ENCODE measurements around the gene NPDC1.
A peak's percentile ranks its signal among the peaks of the same experiment; 100 is the strongest.

The NPDC1 gene

GRCh38 chr9:136996361-136997292 is 49.4 kb downstream of the NPDC1 start, which contains the start of gene CLIC3:
CLIC3 (minus strand) TSS chr9:136996568; CDS start chr9:136996543, 25 bp downstream.
- Histone ChIP-seq H3K27me3 (ENCODE audit: control insufficient read depth in 1 of 2, insufficient read depth in 1 of 2, low read length in 2 of 2) (peaks cover 0 to 5% of the 10 kb centered on the region in 2 experiments), H3K4me3 (ENCODE audit: insufficient read depth in 1 of 2, low read depth in 1 of 2, low read length in 2 of 2) (peak within 1 kb of the TSS in 1 of 2 experiments; percentile 47), H2AK5ac (ENCODE audit: low read length, severe bottlenecking) (peak within 1 kb of the TSS; percentile 47), H3K79me1 (replicated peaks; ENCODE audit: low read length, poor library complexity, severe bottlenecking) (peaks cover 15% of the 10 kb centered on the region), H3K27ac (ENCODE audit: low read length, poor library complexity, severe bottlenecking) (no peak within 1 kb of the TSS), H3K4me2 (ENCODE audit: low read length, poor library complexity, severe bottlenecking) (peak within 1 kb of the TSS; percentile 71), H4K91ac (ENCODE audit: low read length) (peak within 1 kb of the TSS; percentile 57), H3K9me3 (ENCODE audit: control insufficient read depth, low read length) (no peaks in the 10 kb centered on the region), H3K4ac (ENCODE audit: low read depth in 1 of 2, low read length in 2 of 2) (peak within 1 kb of the TSS; percentile 32 to 61), H4K8ac (ENCODE audit: low read length) (peak within 1 kb of the TSS; percentile 59), H2BK15ac (ENCODE audit: low read depth, poor library complexity, severe bottlenecking) (peak within 1 kb of the TSS; percentile 60), H2BK12ac (ENCODE audit: low read length in 2 of 2) (peak within 1 kb of the TSS; percentile 20 to 95), H3K18ac (ENCODE audit: low read depth in 1 of 2, low read length in 2 of 2) (peak within 1 kb of the TSS; percentile 34 to 40), H2AFZ (ENCODE audit: low read depth, low read length) (no peak within 1 kb of the TSS), H3K4me1 (ENCODE audit: control insufficient read depth, insufficient read depth, low read depth, low read length) (peaks cover 60% of the 10 kb centered on the region), H2BK120ac (ENCODE audit: low read depth, low read length) (no peak within 1 kb of the TSS), H3K14ac (ENCODE audit: low read length in 2 of 2) (peak within 1 kb of the TSS in 1 of 2 experiments; percentile 79), H3K36me3 (ENCODE audit: control insufficient read depth in 1 of 2, insufficient read depth in 2 of 2, low read depth in 1 of 2, low read length in 2 of 2) (peaks cover 0 to 28% of the 10 kb centered on the region in 2 experiments), H3K23ac (ENCODE audit: low read length in 2 of 2) (peak within 1 kb of the TSS in 1 of 2 experiments; percentile 46), H3K9ac (ENCODE audit: low read length) (no peak within 1 kb of the TSS), H2BK5ac (ENCODE audit: low read depth, low read length, poor library complexity, severe bottlenecking) (no peak within 1 kb of the TSS)
- DNase-seq = peak; percentile 22
- 37% methylated on average over 28 of the region's 35 CpGs for WGBS

GRCh38 chr9:136995772-136996311 is 50.1 kb downstream of the NPDC1 start:
- no peak for DNase-seq
- peak overlapping the region; percentile 71 for H3K4me2 ChIP-seq (ENCODE audit: low read length, poor library complexity, severe bottlenecking)
- peak overlapping the region; percentile 59 for H4K8ac ChIP-seq (ENCODE audit: low read length)
- H4K91ac ChIP-seq (ENCODE audit: low read length) = peak overlapping the region; percentile 57
- peak overlapping the region in 1 of 2 experiments; percentile 26 for H3K4ac ChIP-seq (ENCODE audit: low read depth in 1 of 2, low read length in 2 of 2)
- peaks cover 15% of the 10 kb centered on the region for H3K79me1 ChIP-seq (replicated peaks; ENCODE audit: low read length, poor library complexity, severe bottlenecking)
- H3K27me3 ChIP-seq (ENCODE audit: control insufficient read depth in 1 of 2, insufficient read depth in 1 of 2, low read length in 2 of 2) = peaks cover 0 to 5% of the 10 kb centered on the region in 2 experiments
- no peak overlapping the region for H2BK15ac ChIP-seq (ENCODE audit: low read depth, poor library complexity, severe bottlenecking)
- H2BK12ac ChIP-seq (ENCODE audit: low read length in 2 of 2) = peak overlapping the region in 1 of 2 experiments; percentile 67
- H3K27ac ChIP-seq (ENCODE audit: low read length, poor library complexity, severe bottlenecking) = no peak overlapping the region
- peak overlapping the region in 1 of 2 experiments; percentile 47 for H3K4me3 ChIP-seq (ENCODE audit: insufficient read depth in 1 of 2, low read depth in 1 of 2, low read length in 2 of 2)
- no peaks in the 10 kb centered on the region for H3K9me3 ChIP-seq (ENCODE audit: control insufficient read depth, low read length)
- H3K4me1 ChIP-seq (ENCODE audit: control insufficient read depth, insufficient read depth, low read depth, low read length) = peaks cover 59% of the 10 kb centered on the region
- H3K36me3 ChIP-seq (ENCODE audit: control insufficient read depth in 1 of 2, insufficient read depth in 2 of 2, low read depth in 1 of 2, low read length in 2 of 2) = peaks cover 0 to 28% of the 10 kb centered on the region in 2 experiments
- H3K18ac ChIP-seq (ENCODE audit: low read depth in 1 of 2, low read length in 2 of 2) = peak overlapping the region; percentile 16 to 40
- H3K23ac ChIP-seq (ENCODE audit: low read length in 2 of 2) = no peak overlapping the region
- no peak overlapping the region for H2AK5ac ChIP-seq (ENCODE audit: low read length, severe bottlenecking)
- H3K14ac ChIP-seq (ENCODE audit: low read length in 2 of 2) = no peak overlapping the region
- H2BK5ac ChIP-seq (ENCODE audit: low read depth, low read length, poor library complexity, severe bottlenecking) = no peak overlapping the region
- H2BK120ac ChIP-seq (ENCODE audit: low read depth, low read length) = no peak overlapping the region
- H2AFZ ChIP-seq (ENCODE audit: low read depth, low read length) = no peak overlapping the region
- WGBS = 79% methylated on average over 12 of the region's 12 CpGs
- no peak overlapping the region for H3K9ac ChIP-seq (ENCODE audit: low read length)

GRCh38 chr9:136995362-136995761 is 50.6 kb downstream of the NPDC1 start:
- H3K9me3 ChIP-seq (ENCODE audit: control insufficient read depth, low read length) = no peaks in the 10 kb centered on the region
- DNase-seq = no peak
- H3K4me1 ChIP-seq (ENCODE audit: control insufficient read depth, insufficient read depth, low read depth, low read length) = peaks cover 56% of the 10 kb centered on the region
- no peak overlapping the region for H3K4me2 ChIP-seq (ENCODE audit: low read length, poor library complexity, severe bottlenecking)
- peaks cover 0 to 28% of the 10 kb centered on the region in 2 experiments for H3K36me3 ChIP-seq (ENCODE audit: control insufficient read depth in 1 of 2, insufficient read depth in 2 of 2, low read depth in 1 of 2, low read length in 2 of 2)
- 96% methylated on average over 29 of the region's 30 CpGs for WGBS
- peaks cover 15% of the 10 kb centered on the region for H3K79me1 ChIP-seq (replicated peaks; ENCODE audit: low read length, poor library complexity, severe bottlenecking)
- H3K14ac ChIP-seq (ENCODE audit: low read length in 2 of 2) = no peak overlapping the region
- H2BK5ac ChIP-seq (ENCODE audit: low read depth, low read length, poor library complexity, severe bottlenecking) = no peak overlapping the region
- no peak overlapping the region for H3K23ac ChIP-seq (ENCODE audit: low read length in 2 of 2)
- H3K9ac ChIP-seq (ENCODE audit: low read length) = no peak overlapping the region
- H2BK12ac ChIP-seq (ENCODE audit: low read length in 2 of 2) = peak overlapping the region in 1 of 2 experiments; percentile 38
- H3K4ac ChIP-seq (ENCODE audit: low read depth in 1 of 2, low read length in 2 of 2) = no peak overlapping the region
- H4K91ac ChIP-seq (ENCODE audit: low read length) = no peak overlapping the region
- H2BK15ac ChIP-seq (ENCODE audit: low read depth, poor library complexity, severe bottlenecking) = no peak overlapping the region
- H3K18ac ChIP-seq (ENCODE audit: low read depth in 1 of 2, low read length in 2 of 2) = no peak overlapping the region
- no peak overlapping the region for H2AFZ ChIP-seq (ENCODE audit: low read depth, low read length)
- no peak overlapping the region for H2BK120ac ChIP-seq (ENCODE audit: low read depth, low read length)
- no peak overlapping the region for H3K4me3 ChIP-seq (ENCODE audit: insufficient read depth in 1 of 2, low read depth in 1 of 2, low read length in 2 of 2)
- peak overlapping the region; percentile 46 for H4K8ac ChIP-seq (ENCODE audit: low read length)
- H2AK5ac ChIP-seq (ENCODE audit: low read length, severe bottlenecking) = no peak overlapping the region
- no peak overlapping the region for H3K27ac ChIP-seq (ENCODE audit: low read length, poor library complexity, severe bottlenecking)
- peaks cover 0 to 5% of the 10 kb centered on the region in 2 experiments for H3K27me3 ChIP-seq (ENCODE audit: control insufficient read depth in 1 of 2, insufficient read depth in 1 of 2, low read length in 2 of 2)

- no peak overlapping the region for H4K91ac ChIP-seq (ENCODE audit: low read length)
These were observed 51.1 kb downstream of the NPDC1 start for GRCh38 chr9:136994888-136995230.

More at GRCh38 chr9:136994888-136995230, 51.1 kb downstream of the NPDC1 start:
- Histone ChIP-seq H3K27ac (ENCODE audit: low read length, poor library complexity, severe bottlenecking) (no peak overlapping the region), H3K23ac (ENCODE audit: low read length in 2 of 2) (no peak overlapping the region), H2AK5ac (ENCODE audit: low read length, severe bottlenecking) (no peak overlapping the region), H3K18ac (ENCODE audit: low read depth in 1 of 2, low read length in 2 of 2) (no peak overlapping the region), H3K79me1 (replicated peaks; ENCODE audit: low read length, poor library complexity, severe bottlenecking) (peaks cover 15% of the 10 kb centered on the region), H3K4me3 (ENCODE audit: insufficient read depth in 1 of 2, low read depth in 1 of 2, low read length in 2 of 2) (no peak overlapping the region), H2AFZ (ENCODE audit: low read depth, low read length) (no peak overlapping the region), H3K4me1 (ENCODE audit: control insufficient read depth, insufficient read depth, low read depth, low read length) (peaks cover 52% of the 10 kb centered on the region), H3K27me3 (ENCODE audit: control insufficient read depth in 1 of 2, insufficient read depth in 1 of 2, low read length in 2 of 2) (peaks cover 0 to 5% of the 10 kb centered on the region in 2 experiments), H3K9ac (ENCODE audit: low read length) (no peak overlapping the region), H2BK12ac (ENCODE audit: low read length in 2 of 2) (peak overlapping the region in 1 of 2 experiments; percentile 16), H3K4ac (ENCODE audit: low read depth in 1 of 2, low read length in 2 of 2) (no peak overlapping the region), H2BK5ac (ENCODE audit: low read depth, low read length, poor library complexity, severe bottlenecking) (no peak overlapping the region), H3K4me2 (ENCODE audit: low read length, poor library complexity, severe bottlenecking) (no peak overlapping the region), H2BK120ac (ENCODE audit: low read depth, low read length) (no peak overlapping the region), H2BK15ac (ENCODE audit: low read depth, poor library complexity, severe bottlenecking) (no peak overlapping the region), H3K36me3 (ENCODE audit: control insufficient read depth in 1 of 2, insufficient read depth in 2 of 2, low read depth in 1 of 2, low read length in 2 of 2) (peaks cover 0 to 28% of the 10 kb centered on the region in 2 experiments), H4K8ac (ENCODE audit: low read length) (no peak overlapping the region), H3K9me3 (ENCODE audit: control insufficient read depth, low read length) (no peaks in the 10 kb centered on the region), H3K14ac (ENCODE audit: low read length in 2 of 2) (no peak overlapping the region)
- DNase-seq = no peak
- WGBS = 84% methylated on average over 40 of the region's 40 CpGs

Data from mesenchymal stem cell (in vitro differentiated cells and primary cell).